H9 (cell line): ENCODE data around the gene DDX46. TPM values are rescaled to one million over a fixed set of nuclear protein-coding genes. Genes with fewer than 3 reads are reported as not detected.

ENCODE experiments used
- DNase-seq: peaks from one replicate; pipeline ENCODE4 v3.0.0-alpha.2; 2017
- H2AFZ ChIP-seq: one replicate; pipeline ENCODE4 v1.6.1; 2013; ENCODE audit warnings: mild to moderate bottlenecking, low read length, control low read depth, moderate library complexity
- H2AK5ac ChIP-seq: 2 replicates; pipeline ENCODE4 v1.6.1; 2013; ENCODE audit warnings: low read length, control low read depth, mixed read lengths; ENCODE audit not compliant: insufficient read length
- H2BK120ac ChIP-seq: one replicate; pipeline ENCODE4 v1.6.1; 2013; ENCODE audit warnings: low read depth, mild to moderate bottlenecking, low read length, control low read depth, inconsistent platforms; ENCODE audit not compliant: poor library complexity, severe bottlenecking
- H2BK12ac ChIP-seq: 2 replicates; pipeline ENCODE4 v1.6.1; 2013; ENCODE audit warnings: low read length, control low read depth, mixed read lengths, low read depth; ENCODE audit not compliant: insufficient read length
- H2BK15ac ChIP-seq: 2 replicates; pipeline ENCODE4 v1.6.1; 2013; ENCODE audit warnings: low read depth, low read length, control low read depth
- H2BK20ac ChIP-seq: one replicate; pipeline ENCODE4 v1.6.1; 2013; ENCODE audit warnings: low read depth, mild to moderate bottlenecking, low read length, control low read depth, inconsistent platforms; ENCODE audit not compliant: poor library complexity, severe bottlenecking
- H2BK5ac ChIP-seq: 2 replicates; pipeline ENCODE4 v1.6.1; 2013; ENCODE audit warnings: low read length, control low read depth, mixed read lengths; ENCODE audit not compliant: insufficient read length
- H3K14ac ChIP-seq: 2 replicates; pipeline ENCODE4 v1.6.1; 2013; ENCODE audit warnings: low read length, control low read depth; ENCODE audit not compliant: insufficient read depth
- H3K18ac ChIP-seq: 2 replicates; pipeline ENCODE4 v1.6.1; 2013; ENCODE audit warnings: low read depth, mild to moderate bottlenecking, mixed read lengths, low read length, control low read depth; ENCODE audit not compliant: insufficient read length
- H3K23ac ChIP-seq: 2 replicates; pipeline ENCODE4 v1.6.1; 2013; ENCODE audit warnings: low read length, control low read depth, mixed read lengths, low read depth; ENCODE audit not compliant: insufficient read length
- H3K23me2 ChIP-seq: 2 replicates; pipeline ENCODE4 v1.6.1; 2013; ENCODE audit warnings: low read depth, mild to moderate bottlenecking, mixed read lengths, low read length, control low read depth; ENCODE audit not compliant: insufficient read length, poor library complexity, severe bottlenecking
- H3K27ac ChIP-seq: 2 replicates; pipeline ENCODE4 v1.5.1; 2013; ENCODE audit warnings: low read length, control low read depth, mixed read lengths, low read depth; ENCODE audit not compliant: insufficient read length
- H3K27me3 ChIP-seq: 2 replicates; pipeline ENCODE4 v1.6.1; 2013; ENCODE audit warnings: low read length, control low read depth, inconsistent platforms; ENCODE audit not compliant: insufficient read depth
- H3K4ac ChIP-seq: 2 replicates; pipeline ENCODE4 v1.6.1; 2013; ENCODE audit warnings: low read depth, mild to moderate bottlenecking, control low read depth, inconsistent platforms, low read length, moderate library complexity
- H3K4me1 ChIP-seq: 2 replicates; pipeline ENCODE4 v1.6.1; 2013; ENCODE audit warnings: low read length, control low read depth, inconsistent platforms; ENCODE audit not compliant: insufficient read depth
- H3K4me2 ChIP-seq: 2 replicates; pipeline ENCODE4 v1.6.1; 2013; ENCODE audit warnings: low read length, control low read depth, mixed read lengths; ENCODE audit not compliant: insufficient read length, insufficient read depth
- H3K56ac ChIP-seq: 2 replicates; pipeline ENCODE4 v1.6.1; 2013; ENCODE audit warnings: low read depth, mild to moderate bottlenecking, mixed read lengths, low read length, control low read depth; ENCODE audit not compliant: insufficient read length
- H3K79me1 ChIP-seq: 2 replicates; pipeline ENCODE4 v1.6.1; 2013; ENCODE audit warnings: low read depth, mild to moderate bottlenecking, moderate library complexity, low read length, control low read depth, inconsistent platforms; ENCODE audit not compliant: insufficient read depth, poor library complexity, severe bottlenecking
- H3K79me2 ChIP-seq: 2 replicates; pipeline ENCODE4 v1.6.1; 2013; ENCODE audit warnings: low read length, control low read depth, inconsistent platforms; ENCODE audit not compliant: insufficient read depth
- H3K9ac ChIP-seq: 2 replicates; pipeline ENCODE4 v1.6.1; 2013; ENCODE audit warnings: low read length, control low read depth, mixed read lengths; ENCODE audit not compliant: insufficient read length; ENCODE audit errors: extremely low read depth
- H3K9me3 ChIP-seq: one replicate; pipeline ENCODE4 v1.6.1; 2013; ENCODE audit warnings: low read depth, low read length, inconsistent platforms; ENCODE audit not compliant: control insufficient read depth
- H3T11ph ChIP-seq: one replicate; pipeline ENCODE4 v1.6.1; 2013; ENCODE audit warnings: mild to moderate bottlenecking, low read length, control low read depth, inconsistent platforms
- H4K20me1 ChIP-seq: one replicate; pipeline ENCODE4 v1.6.1; 2013; ENCODE audit not compliant: control insufficient read depth, insufficient read length, insufficient read depth
- H4K5ac ChIP-seq: 2 replicates; pipeline ENCODE4 v1.6.1; 2013; ENCODE audit warnings: low read depth, mild to moderate bottlenecking, mixed read lengths, low read length, control low read depth; ENCODE audit not compliant: insufficient read length
- H4K8ac ChIP-seq: replicated peaks from 2 replicates; pipeline ENCODE4 v1.6.1; 2013; ENCODE audit warnings: low read length, control low read depth, mixed read lengths, low read depth; ENCODE audit not compliant: insufficient read length
- H4K91ac ChIP-seq: 2 replicates; pipeline ENCODE4 v1.6.1; 2013; ENCODE audit warnings: low read depth, mild to moderate bottlenecking, moderate library complexity, mixed read lengths, low read length, control low read depth; ENCODE audit not compliant: insufficient read length
- H3K27ac Mint-ChIP-seq, 3 experiments: 2 replicates in 2 of 3; 3 replicates in 1 of 3; pipeline ENCODE4 v1.8.0; 2020 to 2021; ENCODE audit warnings: mixed read lengths in 3 of 3, mild to moderate bottlenecking in 1 of 3, moderate library complexity in 1 of 3
- H3K27me3 Mint-ChIP-seq: 2 replicates; pipeline ENCODE4 v1.8.0; 2021; ENCODE audit warnings: low read depth, mild to moderate bottlenecking, moderate library complexity, mixed read lengths
- H3K36me3 Mint-ChIP-seq, 3 experiments: 2 replicates in 2 of 3; 3 replicates in 1 of 3; pipeline ENCODE4 v1.8.0; 2020 to 2021; ENCODE audit warnings: low read depth in 3 of 3, mixed read lengths in 3 of 3; ENCODE audit not compliant: insufficient read depth in 1 of 3
- H3K4me1 Mint-ChIP-seq, 2 experiments: 2 replicates each; pipeline ENCODE4 v1.8.0; 2020; ENCODE audit warnings: mixed read lengths in 2 of 2
- H3K4me3 Mint-ChIP-seq, 2 experiments: 2 replicates in 1 of 2; 3 replicates in 1 of 2; pipeline ENCODE4 v1.8.0; 2020 to 2021; ENCODE audit warnings: mild to moderate bottlenecking in 2 of 2, mixed read lengths in 2 of 2, moderate library complexity in 1 of 2
- H3K9me3 Mint-ChIP-seq, 2 experiments: 2 replicates in 1 of 2; 3 replicates in 1 of 2; pipeline ENCODE4 v1.8.0; 2020; ENCODE audit warnings: mild to moderate bottlenecking in 2 of 2, mixed read lengths in 2 of 2, moderate library complexity in 1 of 2
- WGBS: extraction: QIAGEN DNeasy Blood & Tissue Kit; methylation state at CpG from one replicate; pipeline ENCODE4 v1.1.7; 2013; ENCODE audit warnings: missing lambda C conversion rate, low lambda C conversion rate, mixed read lengths; ENCODE audit not compliant: insufficient read length; ENCODE audit errors: extremely low coverage; 5-methylcytosine and 5-hydroxymethylcytosine counted together
- total RNA-seq: library from RNA; stranded (reverse); gene quantifications from 2 replicates; pipeline ENCODE4 v1.2.1, GENCODE V29; 2021
- TF ChIP-seq, protein P1 (sequence below): fragments of 200-600 bp; sonication (generic); conservative IDR thresholded peaks from 3 replicates; pipeline ENCODE4 v1.8.0; 2021; ENCODE audit warnings: antibody characterized with exemption, mild to moderate bottlenecking

The DDX46 gene
- total RNA-seq, 1 experiment from 2014 or later: 90.3 TPM

DNA sequence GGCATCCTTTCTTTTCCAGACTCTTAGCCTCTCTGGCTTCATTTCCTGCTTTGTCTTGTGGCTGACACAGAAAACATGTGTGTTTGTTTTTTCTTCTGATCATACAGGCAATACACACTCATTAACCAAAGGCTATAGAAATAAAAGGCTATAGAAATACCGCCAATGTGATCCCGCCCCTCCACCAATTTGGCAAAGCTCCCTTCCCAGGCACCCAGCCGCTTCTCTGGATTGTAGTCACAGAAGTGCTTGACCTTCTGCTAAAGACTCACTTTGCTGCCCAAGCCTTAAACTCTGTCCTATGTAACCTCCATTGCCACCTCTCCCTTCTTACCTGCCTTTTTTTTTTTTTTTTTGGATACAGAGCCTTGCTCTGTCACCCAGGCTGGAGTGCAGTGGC, 120.9 kb downstream of the DDX46 start:
- Histone ChIP-seq H2BK120ac (no peak overlapping the region), H3K9ac (no peak overlapping the region), H2BK5ac (no peak overlapping the region), H3K27ac (no peak overlapping the region), H3K23ac (no peak overlapping the region), H3K4ac (no peak overlapping the region), H2BK12ac (no peak overlapping the region), H4K91ac (no peak overlapping the region), H3K4me2 (no peak overlapping the region), H3K79me2 (no peaks in the 10 kb centered on the region), H2BK15ac (no peak overlapping the region), H2AFZ (no peak overlapping the region), H4K5ac (no peak overlapping the region), H4K8ac (no peak overlapping the region), H2AK5ac (no peak overlapping the region), H3K56ac (no peak overlapping the region), H2BK20ac (no peak overlapping the region), H3T11ph (no peak overlapping the region), H3K23me2 (peaks cover 6% of the 10 kb centered on the region), H3K14ac (no peak overlapping the region), H4K20me1 (no peaks in the 10 kb centered on the region), H3K27me3 (no peaks in the 10 kb centered on the region), H3K79me1 (no peaks in the 10 kb centered on the region), H3K4me1 (no peaks in the 10 kb centered on the region), H3K18ac (no peak overlapping the region), H3K9me3 (no peaks in the 10 kb centered on the region)
- Mint-ChIP-seq H3K9me3 (peaks cover 0 to 5% of the 10 kb centered on the region in 2 experiments; a peak in 4 of 5 replicates), H3K4me3 (no peak overlapping the region), H3K4me1 (peaks cover 16 to 18% of the 10 kb centered on the region in 2 experiments), H3K36me3 (peaks cover 4 to 9% (median 5%) of the 10 kb centered on the region in 3 experiments; a peak in 5 of 7 replicates), H3K27me3 (no peaks in the 10 kb centered on the region), H3K27ac (no peak overlapping the region)
- WGBS: no CpG with 5 or more reads among the region's 3 CpGs
- TF ChIP-seq, protein P1, sequence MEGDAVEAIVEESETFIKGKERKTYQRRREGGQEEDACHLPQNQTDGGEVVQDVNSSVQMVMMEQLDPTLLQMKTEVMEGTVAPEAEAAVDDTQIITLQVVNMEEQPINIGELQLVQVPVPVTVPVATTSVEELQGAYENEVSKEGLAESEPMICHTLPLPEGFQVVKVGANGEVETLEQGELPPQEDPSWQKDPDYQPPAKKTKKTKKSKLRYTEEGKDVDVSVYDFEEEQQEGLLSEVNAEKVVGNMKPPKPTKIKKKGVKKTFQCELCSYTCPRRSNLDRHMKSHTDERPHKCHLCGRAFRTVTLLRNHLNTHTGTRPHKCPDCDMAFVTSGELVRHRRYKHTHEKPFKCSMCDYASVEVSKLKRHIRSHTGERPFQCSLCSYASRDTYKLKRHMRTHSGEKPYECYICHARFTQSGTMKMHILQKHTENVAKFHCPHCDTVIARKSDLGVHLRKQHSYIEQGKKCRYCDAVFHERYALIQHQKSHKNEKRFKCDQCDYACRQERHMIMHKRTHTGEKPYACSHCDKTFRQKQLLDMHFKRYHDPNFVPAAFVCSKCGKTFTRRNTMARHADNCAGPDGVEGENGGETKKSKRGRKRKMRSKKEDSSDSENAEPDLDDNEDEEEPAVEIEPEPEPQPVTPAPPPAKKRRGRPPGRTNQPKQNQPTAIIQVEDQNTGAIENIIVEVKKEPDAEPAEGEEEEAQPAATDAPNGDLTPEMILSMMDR: no peak
- DNase-seq: no peak

Other genes with a start within 250 kb of the DDX46 start
- gene JADE2, start 233.1 kb upstream of the DDX46 start, total RNA-seq: 99.7 and 101 TPM in 2 replicates
- 29.2 and 34.3 TPM in 2 replicates for gene SAR1B, start 126.0 kb upstream of the DDX46 start, total RNA-seq
- gene SEC24A, start 110.0 kb upstream of the DDX46 start, total RNA-seq: 30.4 and 31.4 TPM in 2 replicates
- gene CAMLG, start 20.2 kb upstream of the DDX46 start, total RNA-seq: 33.1 and 34.5 TPM in 2 replicates
- 22.5 and 22.6 TPM in 2 replicates for gene C5orf24, start 87.2 kb downstream of the DDX46 start, total RNA-seq
- 31.3 and 31.7 TPM in 2 replicates for gene TXNDC15, start 115.6 kb downstream of the DDX46 start, total RNA-seq
- gene PCBD2, start 146.4 kb downstream of the DDX46 start, total RNA-seq: 11.0 and 11.9 TPM in 2 replicates
- 0.31 and 0.50 TPM in 2 replicates for gene CATSPER3, start 209.1 kb downstream of the DDX46 start, total RNA-seq